Neural cell (in vitro differentiated cells): ENCODE measurements around the gene HACD4. TPM values are rescaled to one million over a fixed set of nuclear protein-coding genes. Genes with fewer than 3 reads are reported as not detected.

Experiments used
- H2AFZ ChIP-seq: fragments of 200-600, 300-800 bp; sonication (generic), shearing (Covaris generic); 2 replicates; pipeline ENCODE4 v1.6.0; 2014; ENCODE audit warnings: low read depth, mild to moderate bottlenecking, antibody characterized with exemption, low read length, moderate library complexity
- H3F3A ChIP-seq: fragments of 200-600 bp; shearing (Covaris generic); 2 replicates; pipeline ENCODE4 v1.6.1; 2016; ENCODE audit warnings: mild to moderate bottlenecking, moderate library complexity, mixed read lengths, antibody characterized with exemption, low read length; ENCODE audit not compliant: insufficient read depth, poor library complexity, severe bottlenecking
- H3K27ac ChIP-seq: fragments of 200-600, 300-800 bp; sonication (generic), shearing (Covaris generic); 2 replicates; pipeline ENCODE4 v1.5.1; 2014; ENCODE audit warnings: mild to moderate bottlenecking, low read length, moderate library complexity
- H3K27me3 ChIP-seq: fragments of 300-800, 200-600 bp; sonication (generic), shearing (Covaris generic); 2 replicates; pipeline ENCODE4 v1.6.0; 2014; ENCODE audit warnings: mild to moderate bottlenecking, low read depth, low read length, moderate library complexity; ENCODE audit not compliant: insufficient read depth
- H3K36me3 ChIP-seq: fragments of 300-800, 200-600 bp; sonication (generic), shearing (Covaris generic); 2 replicates; pipeline ENCODE4 v1.5.1; 2014; ENCODE audit warnings: mild to moderate bottlenecking, antibody characterized with exemption, low read length, moderate library complexity; ENCODE audit not compliant: insufficient read depth
- H3K4me2 ChIP-seq: fragments of 300-800, 200-600 bp; sonication (generic), shearing (Covaris generic); 2 replicates; pipeline ENCODE4 v1.6.0; 2014; ENCODE audit warnings: mild to moderate bottlenecking, low read length
- H3K4me3 ChIP-seq: fragments of 300-800, 200-600 bp; sonication (generic), shearing (Covaris generic); 2 replicates; pipeline ENCODE4 v1.5.1; 2014; ENCODE audit warnings: mild to moderate bottlenecking, low read length, moderate library complexity
- H3K79me2 ChIP-seq: fragments of 200-600 bp; shearing (Covaris generic); replicated peaks from 2 replicates; pipeline ENCODE4 v1.6.0; 2014; ENCODE audit warnings: mild to moderate bottlenecking, low read length, moderate library complexity; ENCODE audit not compliant: insufficient read depth
- H3K9ac ChIP-seq: fragments of 300-800, 200-600 bp; sonication (generic), shearing (Covaris generic); 2 replicates; pipeline ENCODE4 v1.6.1; 2016; ENCODE audit warnings: mild to moderate bottlenecking, low read length, mixed read lengths
- H3K9me2 ChIP-seq: fragments of 200-600 bp; shearing (Covaris generic); 2 replicates; pipeline ENCODE4 v1.6.1; 2016; ENCODE audit warnings: mild to moderate bottlenecking, low read length, mixed read lengths; ENCODE audit not compliant: insufficient read depth
- H3K9me3 ChIP-seq: fragments of 200-600, 300-800 bp; sonication (generic), shearing (Covaris generic); 2 replicates; pipeline ENCODE4 v1.6.1; 2016; ENCODE audit warnings: mild to moderate bottlenecking, mixed run types, low read length, moderate library complexity, mixed read lengths
- H4K20me1 ChIP-seq: fragments of 200-600 bp; shearing (Covaris generic); 2 replicates; pipeline ENCODE4 v1.6.1; 2016; ENCODE audit warnings: mild to moderate bottlenecking, mixed run types; ENCODE audit not compliant: insufficient read depth
- EP300 ChIP-seq: fragments of 450-650 bp; conservative IDR thresholded peaks from 2 replicates; pipeline ENCODE4 v1.6.1; 2014; ENCODE audit warnings: antibody characterized with exemption, mild to moderate bottlenecking, moderate library complexity; ENCODE audit not compliant: poor library complexity, severe bottlenecking
- EZH2 ChIP-seq: fragments of 200-600, 300-800 bp; shearing (Covaris generic), sonication (generic); IDR thresholded peaks from 2 replicates; pipeline ENCODE4 v1.6.1; 2014; ENCODE audit warnings: antibody characterized with exemption, low read length, borderline replicate concordance, mild to moderate bottlenecking; ENCODE audit not compliant: insufficient read depth, poor library complexity, severe bottlenecking
- MXI1 ChIP-seq: fragments of 450-650 bp; conservative IDR thresholded peaks from 2 replicates; pipeline ENCODE4 v1.6.1; 2014; ENCODE audit warnings: antibody characterized with exemption, mild to moderate bottlenecking; ENCODE audit not compliant: poor library complexity, severe bottlenecking
- POLR2AphosphoS5 ChIP-seq: IDR thresholded peaks from 2 replicates; pipeline ENCODE4 v1.6.1; 2012
- RAD21 ChIP-seq: fragments of 450-650 bp; conservative IDR thresholded peaks from 2 replicates; pipeline ENCODE4 v1.6.1; 2014; ENCODE audit warnings: antibody characterized with exemption, mild to moderate bottlenecking, moderate library complexity
- SMC3 ChIP-seq: fragments of 450-650 bp; conservative IDR thresholded peaks from 2 replicates; pipeline ENCODE4 v1.6.1; 2014; ENCODE audit warnings: antibody characterized with exemption, mild to moderate bottlenecking, moderate library complexity; ENCODE audit not compliant: poor library complexity
- TAF1 ChIP-seq: IDR thresholded peaks from 2 replicates; pipeline ENCODE4 v1.6.1; 2012; ENCODE audit warnings: low read depth
- polyA plus RNA-seq: library from polyadenylated mRNA; depleted of rRNA; stranded (reverse); fragments of >200 nt; gene quantifications from 2 replicates; pipeline ENCODE4 v1.2.3, GENCODE V29; 2014
- TF ChIP-seq, protein P1 (sequence below): fragments of 450-650 bp; IDR thresholded peaks from 2 replicates; pipeline ENCODE4 v1.5.1; 2014; ENCODE audit warnings: antibody characterized with exemption, mild to moderate bottlenecking, moderate library complexity; ENCODE audit not compliant: poor library complexity, severe bottlenecking
- TF ChIP-seq, protein P2 (sequence below): IDR thresholded peaks from 2 replicates; pipeline ENCODE4 v1.6.1; 2012; ENCODE audit warnings: borderline replicate concordance

Gene HACD4
- polyA plus RNA-seq, 1 donor from 2014 or later, result not detected

DNA sequence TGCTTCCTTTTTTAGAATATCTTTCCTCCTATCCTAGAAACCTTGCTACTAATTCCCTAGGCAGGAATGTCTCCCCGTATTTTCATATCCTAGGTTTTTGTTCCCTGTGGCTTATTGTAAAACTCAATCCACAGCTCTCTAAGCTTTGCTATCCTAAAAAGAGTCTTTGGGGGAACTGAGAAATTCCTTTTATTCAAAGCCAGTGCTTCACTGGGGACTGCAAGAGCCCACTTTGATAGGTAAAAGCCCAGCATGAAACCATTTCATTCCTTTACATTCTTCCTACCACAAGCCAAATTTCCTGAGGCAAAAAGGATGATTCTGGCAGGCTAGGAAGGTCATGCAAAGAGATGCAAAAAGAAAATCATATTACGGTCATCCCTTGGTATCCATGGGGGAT, 5.8 kb upstream of the HACD4 start:
- TF ChIP-seq RAD21 (no peak), TAF1 (no peak), EP300 (no peak), EZH2 (no peak), SMC3 (no peak), POLR2AphosphoS5 (no peak), MXI1 (no peak)
- TF ChIP-seq, protein P1, sequence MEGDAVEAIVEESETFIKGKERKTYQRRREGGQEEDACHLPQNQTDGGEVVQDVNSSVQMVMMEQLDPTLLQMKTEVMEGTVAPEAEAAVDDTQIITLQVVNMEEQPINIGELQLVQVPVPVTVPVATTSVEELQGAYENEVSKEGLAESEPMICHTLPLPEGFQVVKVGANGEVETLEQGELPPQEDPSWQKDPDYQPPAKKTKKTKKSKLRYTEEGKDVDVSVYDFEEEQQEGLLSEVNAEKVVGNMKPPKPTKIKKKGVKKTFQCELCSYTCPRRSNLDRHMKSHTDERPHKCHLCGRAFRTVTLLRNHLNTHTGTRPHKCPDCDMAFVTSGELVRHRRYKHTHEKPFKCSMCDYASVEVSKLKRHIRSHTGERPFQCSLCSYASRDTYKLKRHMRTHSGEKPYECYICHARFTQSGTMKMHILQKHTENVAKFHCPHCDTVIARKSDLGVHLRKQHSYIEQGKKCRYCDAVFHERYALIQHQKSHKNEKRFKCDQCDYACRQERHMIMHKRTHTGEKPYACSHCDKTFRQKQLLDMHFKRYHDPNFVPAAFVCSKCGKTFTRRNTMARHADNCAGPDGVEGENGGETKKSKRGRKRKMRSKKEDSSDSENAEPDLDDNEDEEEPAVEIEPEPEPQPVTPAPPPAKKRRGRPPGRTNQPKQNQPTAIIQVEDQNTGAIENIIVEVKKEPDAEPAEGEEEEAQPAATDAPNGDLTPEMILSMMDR, result no peak
- TF ChIP-seq, protein P2, sequence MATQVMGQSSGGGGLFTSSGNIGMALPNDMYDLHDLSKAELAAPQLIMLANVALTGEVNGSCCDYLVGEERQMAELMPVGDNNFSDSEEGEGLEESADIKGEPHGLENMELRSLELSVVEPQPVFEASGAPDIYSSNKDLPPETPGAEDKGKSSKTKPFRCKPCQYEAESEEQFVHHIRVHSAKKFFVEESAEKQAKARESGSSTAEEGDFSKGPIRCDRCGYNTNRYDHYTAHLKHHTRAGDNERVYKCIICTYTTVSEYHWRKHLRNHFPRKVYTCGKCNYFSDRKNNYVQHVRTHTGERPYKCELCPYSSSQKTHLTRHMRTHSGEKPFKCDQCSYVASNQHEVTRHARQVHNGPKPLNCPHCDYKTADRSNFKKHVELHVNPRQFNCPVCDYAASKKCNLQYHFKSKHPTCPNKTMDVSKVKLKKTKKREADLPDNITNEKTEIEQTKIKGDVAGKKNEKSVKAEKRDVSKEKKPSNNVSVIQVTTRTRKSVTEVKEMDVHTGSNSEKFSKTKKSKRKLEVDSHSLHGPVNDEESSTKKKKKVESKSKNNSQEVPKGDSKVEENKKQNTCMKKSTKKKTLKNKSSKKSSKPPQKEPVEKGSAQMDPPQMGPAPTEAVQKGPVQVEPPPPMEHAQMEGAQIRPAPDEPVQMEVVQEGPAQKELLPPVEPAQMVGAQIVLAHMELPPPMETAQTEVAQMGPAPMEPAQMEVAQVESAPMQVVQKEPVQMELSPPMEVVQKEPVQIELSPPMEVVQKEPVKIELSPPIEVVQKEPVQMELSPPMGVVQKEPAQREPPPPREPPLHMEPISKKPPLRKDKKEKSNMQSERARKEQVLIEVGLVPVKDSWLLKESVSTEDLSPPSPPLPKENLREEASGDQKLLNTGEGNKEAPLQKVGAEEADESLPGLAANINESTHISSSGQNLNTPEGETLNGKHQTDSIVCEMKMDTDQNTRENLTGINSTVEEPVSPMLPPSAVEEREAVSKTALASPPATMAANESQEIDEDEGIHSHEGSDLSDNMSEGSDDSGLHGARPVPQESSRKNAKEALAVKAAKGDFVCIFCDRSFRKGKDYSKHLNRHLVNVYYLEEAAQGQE, result no peak
- no peak overlapping the region for H2AFZ ChIP-seq
- H3K4me2 ChIP-seq, result no peak overlapping the region
- H3K27ac ChIP-seq, result no peak overlapping the region
- H3K36me3 ChIP-seq, result no peaks in the 10 kb centered on the region
- H3K79me2 ChIP-seq, result no peaks in the 10 kb centered on the region
- H3K4me3 ChIP-seq, result no peak overlapping the region
- H4K20me1 ChIP-seq, result no peaks in the 10 kb centered on the region
- H3K9me2 ChIP-seq, result no peaks in the 10 kb centered on the region
- H3K9me3 ChIP-seq, result no peaks in the 10 kb centered on the region
- H3K9ac ChIP-seq, result no peak overlapping the region
- H3K27me3 ChIP-seq, result no peaks in the 10 kb centered on the region
- no peaks in the 10 kb centered on the region for H3F3A ChIP-seq

DNA sequence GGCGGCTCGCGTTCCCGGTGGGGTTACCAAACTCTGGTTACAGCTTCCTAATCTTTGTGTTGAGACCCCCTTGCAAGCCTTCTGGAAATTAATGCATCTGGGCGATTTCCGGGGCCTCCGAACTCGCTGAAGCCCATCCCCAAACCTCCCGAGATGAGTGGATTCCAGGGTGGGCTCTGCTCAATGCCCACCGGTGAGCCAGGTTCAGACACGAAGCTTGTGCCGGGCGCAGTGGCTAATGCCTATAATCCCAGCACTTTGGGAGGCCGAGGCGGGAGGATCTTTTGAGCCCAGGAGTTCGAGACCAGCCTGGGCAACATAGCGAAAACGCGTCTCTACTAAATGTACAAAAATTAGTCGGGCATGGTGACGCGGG, 356 bp upstream of the HACD4 start:
- Histone ChIP-seq H3K79me2 (no peaks in the 10 kb centered on the region), H3K9me2 (no peaks in the 10 kb centered on the region), H4K20me1 (no peaks in the 10 kb centered on the region), H3K9me3 (no peaks in the 10 kb centered on the region), H3K36me3 (no peaks in the 10 kb centered on the region), H2AFZ (no peak overlapping the region), H3K4me2 (no peak overlapping the region), H3K9ac (no peak overlapping the region), H3F3A (no peaks in the 10 kb centered on the region), H3K27ac (no peak overlapping the region), H3K27me3 (no peaks in the 10 kb centered on the region), H3K4me3 (no peak overlapping the region)
- no peak for TF ChIP-seq POLR2AphosphoS5
- no peak for TF ChIP-seq EP300
- no peak for TF ChIP-seq SMC3
- TF ChIP-seq, protein P1, result no peak
- no peak for TF ChIP-seq TAF1
- no peak for TF ChIP-seq MXI1
- TF ChIP-seq RAD21, result no peak
- TF ChIP-seq EZH2, result no peak
- TF ChIP-seq, protein P2, result no peak
